GM23338 (cell line): ENCODE results near the gene ZC3H8. TPM values are rescaled to one million over a fixed set of nuclear protein-coding genes. Genes with fewer than 3 reads are reported as not detected.

Experiments
- ATAC-seq: fragments of 200-7000 bp; cut with Tn5 transposase; 3 replicates; pipeline ENCODE4 v1.9.1; 2020
- DNase-seq: peaks from one replicate; pipeline ENCODE4 v3.0.0-alpha.2; 2015; ENCODE audit warnings: low spot score
- H2AFZ ChIP-seq: fragments of 200-600 bp; sonication (generic); 2 replicates; pipeline ENCODE4 v1.8.0; 2016; ENCODE audit warnings: antibody characterized with exemption, mild to moderate bottlenecking, moderate library complexity
- H3F3A ChIP-seq: fragments of 200-600 bp; sonication (generic); replicated peaks from 2 replicates; pipeline ENCODE4 v1.8.0; 2017; ENCODE audit warnings: antibody characterized with exemption, mixed run types, low read depth
- H3K27ac ChIP-seq: fragments of 200-600 bp; sonication (generic); 2 replicates; pipeline ENCODE4 v1.6.1; 2016; ENCODE audit warnings: low read depth
- H3K27me3 ChIP-seq: fragments of 200-600 bp; sonication (generic); 2 replicates; pipeline ENCODE4 v1.8.0; 2016; ENCODE audit warnings: mild to moderate bottlenecking, mixed run types, moderate library complexity; ENCODE audit not compliant: insufficient read depth
- H3K36me3 ChIP-seq: fragments of 200-600 bp; sonication (generic); 2 replicates; pipeline ENCODE4 v1.8.0; 2016; ENCODE audit warnings: mild to moderate bottlenecking; ENCODE audit not compliant: insufficient read depth
- H3K4me1 ChIP-seq: fragments of 200-600 bp; sonication (generic); 2 replicates; pipeline ENCODE4 v1.8.0; 2016; ENCODE audit warnings: mild to moderate bottlenecking, moderate library complexity; ENCODE audit not compliant: insufficient read depth
- H3K4me2 ChIP-seq: fragments of 200-600 bp; sonication (generic); 2 replicates; pipeline ENCODE4 v1.7.1; 2017; ENCODE audit warnings: mixed run types
- H3K4me3 ChIP-seq: fragments of 200-600 bp; sonication (generic); 2 replicates; pipeline ENCODE4 v1.6.1; 2016; ENCODE audit warnings: mixed run types
- H3K79me2 ChIP-seq: fragments of 200-600 bp; sonication (generic); replicated peaks from 2 replicates; pipeline ENCODE4 v1.8.0; 2017; ENCODE audit warnings: mild to moderate bottlenecking; ENCODE audit not compliant: insufficient read depth
- H3K9me2 ChIP-seq: fragments of 200-600 bp; sonication (generic); 2 replicates; pipeline ENCODE4 v1.8.0; 2017; ENCODE audit not compliant: insufficient read depth
- H4K20me1 ChIP-seq: fragments of 200-600 bp; sonication (generic); replicated peaks from 2 replicates; pipeline ENCODE4 v1.8.0; 2017; ENCODE audit warnings: mild to moderate bottlenecking; ENCODE audit not compliant: insufficient read depth
- H3K27ac Mint-ChIP-seq: 2 replicates; pipeline ENCODE4 v1.8.0; 2020; ENCODE audit warnings: inconsistent platforms, mild to moderate bottlenecking, moderate library complexity, mixed read lengths
- H3K27me3 Mint-ChIP-seq: 3 replicates; pipeline ENCODE4 v1.8.0; 2022; ENCODE audit warnings: low read depth, mild to moderate bottlenecking, moderate library complexity, mixed read lengths, inconsistent platforms; ENCODE audit not compliant: insufficient read depth, poor library complexity
- H3K36me3 Mint-ChIP-seq: 3 replicates; pipeline ENCODE4 v1.8.0; 2021; ENCODE audit warnings: low read depth, mild to moderate bottlenecking, inconsistent platforms, moderate library complexity, mixed read lengths
- H3K4me1 Mint-ChIP-seq: 3 replicates; pipeline ENCODE4 v1.8.0; 2020; ENCODE audit warnings: mild to moderate bottlenecking, inconsistent platforms, mixed read lengths
- H3K4me3 Mint-ChIP-seq: 3 replicates; pipeline ENCODE4 v1.8.0; 2021; ENCODE audit warnings: moderate library complexity, mild to moderate bottlenecking, inconsistent platforms, mixed read lengths
- H3K9me3 Mint-ChIP-seq: 3 replicates; pipeline ENCODE4 v1.8.0; 2020; ENCODE audit warnings: moderate library complexity, mild to moderate bottlenecking, inconsistent platforms, mixed read lengths
- CREB1 ChIP-seq: fragments of 250-450 bp; sonication (Bioruptor Pico); IDR thresholded peaks from 2 replicates; pipeline ENCODE4 v1.5.0; 2020; ENCODE audit warnings: low read depth, mild to moderate bottlenecking, moderate library complexity
- EZH2 ChIP-seq: fragments of 200-600 bp; sonication (generic); IDR thresholded peaks from one replicate; pipeline ENCODE4 v1.8.0; 2017; ENCODE audit warnings: antibody characterized with exemption, mild to moderate bottlenecking, low read depth; ENCODE audit not compliant: unreplicated experiment
- JUNB ChIP-seq: IDR thresholded peaks from one replicate; pipeline ENCODE4 v1.6.1; 2016; ENCODE audit warnings: antibody characterized with exemption; ENCODE audit not compliant: unreplicated experiment
- NANOG ChIP-seq: IDR thresholded peaks from 2 replicates; pipeline ENCODE4 v1.6.1; 2016; ENCODE audit warnings: antibody characterized with exemption, borderline replicate concordance
- STAT1 ChIP-seq: IDR thresholded peaks from one replicate; pipeline ENCODE4 v1.6.1; 2016; ENCODE audit warnings: antibody characterized with exemption; ENCODE audit not compliant: unreplicated experiment
- ZNF114 ChIP-seq: fragments of 250-450 bp; sonication (Bioruptor Pico); IDR thresholded peaks from 2 replicates; pipeline ENCODE4 v1.5.0; 2020; ENCODE audit warnings: mild to moderate bottlenecking, moderate library complexity
- ZNF331 ChIP-seq: fragments of 250-450 bp; sonication (Bioruptor Pico); IDR thresholded peaks from 2 replicates; pipeline ENCODE4 v1.5.0; 2020; ENCODE audit warnings: low read depth, mild to moderate bottlenecking, moderate library complexity
- polyA plus RNA-seq: library from polyadenylated mRNA; unstranded; fragments of >200 nt; fragmentation: Nextera tagmentation; extraction: Ambion mirVana; gene quantifications from 2 replicates; pipeline ENCODE4 v1.2.1, GENCODE V29; 2016
- total RNA-seq: library from RNA; depleted of rRNA; stranded (reverse); fragments of >200 nt; shearing (Covaris generic); gene quantifications from 2 replicates; pipeline ENCODE4 v1.2.3, GENCODE V29; 2014
- TF ChIP-seq, protein P1 (sequence below), 2 experiments: fragments of 200-600 bp in 1 of 2; sonication (generic) in 1 of 2; conservative IDR thresholded peaks; 2 replicates each; pipeline versions ENCODE4 v1.5.1 to v1.6.1; 2016 to 2017; ENCODE audit warnings: antibody characterized with exemption in 2 of 2, low read depth in 2 of 2, mild to moderate bottlenecking in 2 of 2, moderate library complexity in 1 of 2
- TF ChIP-seq, protein P2 (sequence below): IDR thresholded peaks from one replicate; pipeline ENCODE4 v1.6.1; 2018; ENCODE audit warnings: antibody characterized with exemption; ENCODE audit not compliant: unreplicated experiment

ZC3H8 gene
- total and polyA plus RNA-seq, 2 experiments from 2014 or later: 13.3 to 42.8 TPM

DNA sequence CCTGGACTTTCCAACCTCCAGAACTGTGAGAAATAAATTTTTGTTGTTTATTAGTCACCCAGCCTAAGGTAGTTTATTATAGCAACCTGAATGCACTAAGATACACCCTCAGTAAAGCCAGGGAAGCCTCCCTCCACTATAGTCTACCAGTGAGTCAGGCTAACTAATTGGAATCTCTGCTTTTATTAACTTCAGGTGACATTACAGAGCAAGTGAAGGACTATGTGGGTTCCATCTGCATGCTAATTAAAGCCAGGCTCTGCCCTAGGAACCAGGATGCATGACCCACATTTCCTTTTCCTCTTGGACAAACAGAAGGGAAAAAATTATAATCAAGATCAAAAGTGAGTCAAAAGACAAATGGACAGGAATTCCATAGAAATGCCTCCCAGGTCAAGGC, 56.1 kb downstream of the ZC3H8 start:
- Mint-ChIP-seq H3K27me3 (peaks cover 2% of the 10 kb centered on the region), H3K4me3 (no peak overlapping the region)

DNA sequence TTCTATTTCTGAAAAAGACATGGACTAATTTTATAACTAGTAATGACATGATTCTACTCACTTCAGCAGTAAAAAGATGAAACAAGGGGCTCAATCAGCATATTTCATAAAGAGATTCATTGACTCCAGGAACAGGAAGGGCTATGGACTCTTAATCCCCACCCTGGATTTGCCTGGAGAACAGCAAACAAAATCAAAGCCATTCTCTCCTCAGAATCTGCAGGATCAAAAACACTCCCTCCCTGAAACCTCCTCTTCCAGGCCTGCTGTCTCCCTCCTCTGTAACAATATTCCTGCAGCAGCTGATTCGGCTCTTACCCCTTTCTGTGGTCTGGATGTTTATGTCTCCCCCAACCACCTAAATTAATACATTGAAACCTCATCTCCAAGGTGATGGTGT, 57.0 kb downstream of the ZC3H8 start:
- TF ChIP-seq CREB1 (CRISPR knock-in tag) (no peak), STAT1 (no peak), JUNB (no peak), ZNF114 (CRISPR knock-in tag) (no peak)
- TF ChIP-seq, protein P1, sequence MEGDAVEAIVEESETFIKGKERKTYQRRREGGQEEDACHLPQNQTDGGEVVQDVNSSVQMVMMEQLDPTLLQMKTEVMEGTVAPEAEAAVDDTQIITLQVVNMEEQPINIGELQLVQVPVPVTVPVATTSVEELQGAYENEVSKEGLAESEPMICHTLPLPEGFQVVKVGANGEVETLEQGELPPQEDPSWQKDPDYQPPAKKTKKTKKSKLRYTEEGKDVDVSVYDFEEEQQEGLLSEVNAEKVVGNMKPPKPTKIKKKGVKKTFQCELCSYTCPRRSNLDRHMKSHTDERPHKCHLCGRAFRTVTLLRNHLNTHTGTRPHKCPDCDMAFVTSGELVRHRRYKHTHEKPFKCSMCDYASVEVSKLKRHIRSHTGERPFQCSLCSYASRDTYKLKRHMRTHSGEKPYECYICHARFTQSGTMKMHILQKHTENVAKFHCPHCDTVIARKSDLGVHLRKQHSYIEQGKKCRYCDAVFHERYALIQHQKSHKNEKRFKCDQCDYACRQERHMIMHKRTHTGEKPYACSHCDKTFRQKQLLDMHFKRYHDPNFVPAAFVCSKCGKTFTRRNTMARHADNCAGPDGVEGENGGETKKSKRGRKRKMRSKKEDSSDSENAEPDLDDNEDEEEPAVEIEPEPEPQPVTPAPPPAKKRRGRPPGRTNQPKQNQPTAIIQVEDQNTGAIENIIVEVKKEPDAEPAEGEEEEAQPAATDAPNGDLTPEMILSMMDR (conservative IDR thresholded peaks at IDR 0.05; ENCODE audit: low read depth in 2 of 2): no peak
- TF ChIP-seq, protein P2, sequence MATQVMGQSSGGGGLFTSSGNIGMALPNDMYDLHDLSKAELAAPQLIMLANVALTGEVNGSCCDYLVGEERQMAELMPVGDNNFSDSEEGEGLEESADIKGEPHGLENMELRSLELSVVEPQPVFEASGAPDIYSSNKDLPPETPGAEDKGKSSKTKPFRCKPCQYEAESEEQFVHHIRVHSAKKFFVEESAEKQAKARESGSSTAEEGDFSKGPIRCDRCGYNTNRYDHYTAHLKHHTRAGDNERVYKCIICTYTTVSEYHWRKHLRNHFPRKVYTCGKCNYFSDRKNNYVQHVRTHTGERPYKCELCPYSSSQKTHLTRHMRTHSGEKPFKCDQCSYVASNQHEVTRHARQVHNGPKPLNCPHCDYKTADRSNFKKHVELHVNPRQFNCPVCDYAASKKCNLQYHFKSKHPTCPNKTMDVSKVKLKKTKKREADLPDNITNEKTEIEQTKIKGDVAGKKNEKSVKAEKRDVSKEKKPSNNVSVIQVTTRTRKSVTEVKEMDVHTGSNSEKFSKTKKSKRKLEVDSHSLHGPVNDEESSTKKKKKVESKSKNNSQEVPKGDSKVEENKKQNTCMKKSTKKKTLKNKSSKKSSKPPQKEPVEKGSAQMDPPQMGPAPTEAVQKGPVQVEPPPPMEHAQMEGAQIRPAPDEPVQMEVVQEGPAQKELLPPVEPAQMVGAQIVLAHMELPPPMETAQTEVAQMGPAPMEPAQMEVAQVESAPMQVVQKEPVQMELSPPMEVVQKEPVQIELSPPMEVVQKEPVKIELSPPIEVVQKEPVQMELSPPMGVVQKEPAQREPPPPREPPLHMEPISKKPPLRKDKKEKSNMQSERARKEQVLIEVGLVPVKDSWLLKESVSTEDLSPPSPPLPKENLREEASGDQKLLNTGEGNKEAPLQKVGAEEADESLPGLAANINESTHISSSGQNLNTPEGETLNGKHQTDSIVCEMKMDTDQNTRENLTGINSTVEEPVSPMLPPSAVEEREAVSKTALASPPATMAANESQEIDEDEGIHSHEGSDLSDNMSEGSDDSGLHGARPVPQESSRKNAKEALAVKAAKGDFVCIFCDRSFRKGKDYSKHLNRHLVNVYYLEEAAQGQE: no peak
- Mint-ChIP-seq H3K27me3 (peaks cover 2% of the 10 kb centered on the region), H3K4me1 (peaks cover 3% of the 10 kb centered on the region; the same call in 2 of the 3 replicates), H3K4me3 (no peak overlapping the region), H3K27ac (no peak overlapping the region), H3K36me3 (0 out of 3 replicates have a peak, but pooled peaks cover 2% of the 10 kb centered on the region), H3K9me3 (peaks cover 5% of the 10 kb centered on the region; the same call in 2 of the 3 replicates)
- H3F3A ChIP-seq: no peaks in the 10 kb centered on the region
- no peaks in the 10 kb centered on the region for H4K20me1 ChIP-seq
- ATAC-seq (no peak), DNase-seq (no peak)
- no peaks in the 10 kb centered on the region for H3K4me1 ChIP-seq
- no peak overlapping the region for H3K4me3 ChIP-seq
- peaks cover 3% of the 10 kb centered on the region; the same call in 1 of the 2 replicates for H3K9me2 ChIP-seq
- H3K27me3 ChIP-seq: no peaks in the 10 kb centered on the region
- no peaks in the 10 kb centered on the region for H3K36me3 ChIP-seq
- H3K79me2 ChIP-seq: no peaks in the 10 kb centered on the region
- no peak overlapping the region for H3K4me2 ChIP-seq
- H2AFZ ChIP-seq: no peak overlapping the region
- no peak overlapping the region for H3K27ac ChIP-seq

More for the DNA sequence above, 56.1 kb downstream of the ZC3H8 start:
- H3K36me3 ChIP-seq: peaks cover 1% of the 10 kb centered on the region; the same call in 1 of the 2 replicates
- H3K27ac ChIP-seq: no peak overlapping the region
- no peaks in the 10 kb centered on the region for H3K4me1 ChIP-seq
- peaks cover 3% of the 10 kb centered on the region; the same call in 2 of the 3 replicates for H3K4me1 Mint-ChIP-seq
- TF ChIP-seq ZNF331 (CRISPR knock-in tag) (no peak), CREB1 (CRISPR knock-in tag) (no peak), NANOG (no peak), ZNF114 (CRISPR knock-in tag) (no peak), EZH2 (no peak)
- no peak overlapping the region for H3K4me2 ChIP-seq
- H3F3A ChIP-seq: no peaks in the 10 kb centered on the region
- no peak overlapping the region for H3K4me3 ChIP-seq
- no peak overlapping the region for H3K27ac Mint-ChIP-seq
- H3K9me3 Mint-ChIP-seq: peaks cover 14% of the 10 kb centered on the region
- no peaks in the 10 kb centered on the region for H3K79me2 ChIP-seq
- no peaks in the 10 kb centered on the region for H3K27me3 ChIP-seq
- no peaks in the 10 kb centered on the region for H4K20me1 ChIP-seq
- H3K36me3 Mint-ChIP-seq: peaks cover 8% of the 10 kb centered on the region; the same call in 1 of the 3 replicates
- no peak for ATAC-seq
- no peak overlapping the region for H2AFZ ChIP-seq
- peaks cover 3% of the 10 kb centered on the region; the same call in 1 of the 2 replicates for H3K9me2 ChIP-seq
- no peak for DNase-seq
